UCSD-AML1 (cell line): Measurements from ENCODE around the gene SYP.
"Not testable (repeated sequence)": the region's sequence is repeated elsewhere in the genome, so short reads cannot be mapped to it uniquely, and the experiment has no call there.

ENCODE experiments used
- DNase-seq: peaks from one replicate; lab custom pipeline; 2025; ENCODE audit not compliant: unreplicated experiment; lab: John Stamatoyannopoulos, UW

The SYP gene

GRCh38 chrX:49171752-49172279 is 28.2 kb downstream of the SYP start, which contains the start of gene PLP2:
Gene PLP2 (plus strand): TSS chrX:49171898. CDS start chrX:49172001, 103 bp downstream.
- peak; percentile 62 for DNase-seq

GRCh38 chrX:49167740-49168108 is 32.3 kb downstream of the SYP start:
- no peak for DNase-seq

GRCh38 chrX:49166914-49167739 is 32.9 kb downstream of the SYP start:
- DNase-seq: peak; percentile 97

- DNase-seq: peak; percentile 87
These were observed 33.8 kb downstream of the SYP start for GRCh38 chrX:49165901-49166881.

GRCh38 chrX:49164589-49165360 is 35.2 kb downstream of the SYP start:
- DNase-seq: no peak

GRCh38 chrX:49163555-49164419 is 36.2 kb downstream of the SYP start:
- peak; percentile 97 for DNase-seq

- no peak for DNase-seq
These were observed 37.4 kb downstream of the SYP start, which contains the start of gene MAGIX for GRCh38 chrX:49162620-49163019. Gene MAGIX (plus strand): TSS chrX:49162758. CDS start chrX:49162890, 132 bp downstream.

- DNase-seq: no peak
These were observed 38.4 kb downstream of the SYP start for GRCh38 chrX:49161632-49162031.

- no peak for DNase-seq
These were observed 39.1 kb downstream of the SYP start for GRCh38 chrX:49160908-49161307.

GRCh38 chrX:49157194-49157593 is 42.8 kb downstream of the SYP start:
- no peak for DNase-seq

GRCh38 chrX:49155900-49156837 is 43.8 kb downstream of the SYP start:
- DNase-seq: peak; percentile 88

- peak; percentile 62 for DNase-seq
These were observed 44.6 kb downstream of the SYP start for GRCh38 chrX:49155243-49155899.

GRCh38 chrX:49153467-49153866 is 46.5 kb downstream of the SYP start:
- DNase-seq: no peak

GRCh38 chrX:49149291-49149690 is 50.7 kb downstream of the SYP start:
- not testable (repeated sequence) for DNase-seq

GRCh38 chrX:49148390-49149100 is 51.4 kb downstream of the SYP start:
- peak; percentile 50 for DNase-seq

- no peak for DNase-seq
These were observed 52.1 kb downstream of the SYP start for GRCh38 chrX:49147936-49148335.

- no peak for DNase-seq
These were observed 52.7 kb downstream of the SYP start for GRCh38 chrX:49147282-49147681.
